ENCODE measurements around the gene AMN. TPM values are rescaled to one million over a fixed set of nuclear protein-coding genes. Genes with fewer than 3 reads are reported as not detected.

AMN gene
- total RNA-seq, 2 donors from 2014 or later, result 1.9 to 3.2 TPM

- 80 to 86% methylated on average over 1 of the region's 1 CpG for WGBS, 2 experiments (ENCODE audit: insufficient coverage in 1 of 2, insufficient read length in 1 of 2)
- Mint-ChIP-seq H3K36me3 (ENCODE audit: low read depth) (no peaks in the 10 kb centered on the region), H3K27me3 (ENCODE audit: insufficient read depth) (peaks cover 13% of the 10 kb centered on the region), H3K9me3 (no peaks in the 10 kb centered on the region), H3K4me3 (no peak overlapping the region), H3K27ac (no peak overlapping the region), H3K4me1 (peaks cover 2% of the 10 kb centered on the region)
- no peak for DNase-seq
- Histone ChIP-seq H3K27me3 (ENCODE audit: control insufficient read depth, insufficient read depth, low read length, poor library complexity, severe bottlenecking) (peaks cover 53% of the 10 kb centered on the region), H3K27ac (ENCODE audit: low read depth, low read length) (no peak overlapping the region), H3K4me3 (ENCODE audit: low read length) (no peak overlapping the region), H3K9ac (ENCODE audit: extremely low read depth, low read length, poor library complexity, severe bottlenecking) (no peak overlapping the region), H3K36me3 (ENCODE audit: control insufficient read depth, insufficient read depth, low read length) (no peaks in the 10 kb centered on the region), H3K9me3 (ENCODE audit: control insufficient read depth, low read length) (no peaks in the 10 kb centered on the region), H3K4me1 (ENCODE audit: control insufficient read depth, insufficient read depth, low read length) (peaks cover 5% of the 10 kb centered on the region)
- no peak for TF ChIP-seq CTCF (conservative IDR thresholded peaks at IDR 0.05)
Measured at GRCh38 chr14:102920998-102921304, 1.5 kb upstream of the AMN start.

- Mint-ChIP-seq H3K4me1 (peaks cover 6% of the 10 kb centered on the region), H3K36me3 (ENCODE audit: low read depth) (no peaks in the 10 kb centered on the region), H3K27me3 (ENCODE audit: insufficient read depth) (peaks cover 25% of the 10 kb centered on the region), H3K27ac (no peak overlapping the region), H3K9me3 (no peaks in the 10 kb centered on the region), H3K4me3 (no peak overlapping the region)
- peak overlapping the region; percentile 69 for H3K4me3 ChIP-seq (ENCODE audit: low read length)
- H3K27ac ChIP-seq (ENCODE audit: low read depth, low read length), result no peak overlapping the region
- no peak for DNase-seq
- no peaks in the 10 kb centered on the region for H3K36me3 ChIP-seq (ENCODE audit: control insufficient read depth, insufficient read depth, low read length)
- H3K27me3 ChIP-seq (ENCODE audit: control insufficient read depth, insufficient read depth, low read length, poor library complexity, severe bottlenecking), result peaks cover 77% of the 10 kb centered on the region
- peaks cover 8% of the 10 kb centered on the region for H3K4me1 ChIP-seq (ENCODE audit: control insufficient read depth, insufficient read depth, low read length)
- no peaks in the 10 kb centered on the region for H3K9me3 ChIP-seq (ENCODE audit: control insufficient read depth, low read length)
- TF ChIP-seq CTCF (conservative IDR thresholded peaks at IDR 0.05), result no peak
- H3K9ac ChIP-seq (ENCODE audit: extremely low read depth, low read length, poor library complexity, severe bottlenecking), result no peak overlapping the region
- 16 to 17% methylated on average over 44 to 53 of the region's 53 CpGs for WGBS, 2 experiments (ENCODE audit: insufficient coverage in 1 of 2, insufficient read length in 1 of 2)
Measured at GRCh38 chr14:102923201-102923924, 900 bp downstream of the AMN start.

- H3K27me3 ChIP-seq (ENCODE audit: control insufficient read depth, insufficient read depth, low read length, poor library complexity, severe bottlenecking), result peaks cover 82% of the 10 kb centered on the region
- peaks cover 6% of the 10 kb centered on the region for H3K4me1 Mint-ChIP-seq
- H3K27me3 Mint-ChIP-seq (ENCODE audit: insufficient read depth), result peaks cover 31% of the 10 kb centered on the region
- no peak overlapping the region for H3K9ac ChIP-seq (ENCODE audit: extremely low read depth, low read length, poor library complexity, severe bottlenecking)
- H3K4me3 ChIP-seq (ENCODE audit: low read length), result peak overlapping the region; percentile 69
- no peak overlapping the region for H3K27ac Mint-ChIP-seq
- H3K36me3 ChIP-seq (ENCODE audit: control insufficient read depth, insufficient read depth, low read length), result no peaks in the 10 kb centered on the region
- H3K9me3 Mint-ChIP-seq, result no peaks in the 10 kb centered on the region
- H3K4me3 Mint-ChIP-seq, result no peak overlapping the region
- H3K4me1 ChIP-seq (ENCODE audit: control insufficient read depth, insufficient read depth, low read length), result peaks cover 8% of the 10 kb centered on the region
- TF ChIP-seq CTCF (conservative IDR thresholded peaks at IDR 0.05), result no peak
- no peak for DNase-seq
- no peaks in the 10 kb centered on the region for H3K36me3 Mint-ChIP-seq (ENCODE audit: low read depth)
- no peak overlapping the region for H3K27ac ChIP-seq (ENCODE audit: low read depth, low read length)
- 69 to 71% methylated on average over 6 to 11 of the region's 11 CpGs for WGBS, 2 experiments (ENCODE audit: insufficient coverage in 1 of 2, insufficient read length in 1 of 2)
- no peaks in the 10 kb centered on the region for H3K9me3 ChIP-seq (ENCODE audit: control insufficient read depth, low read length)
Measured at GRCh38 chr14:102923925-102924486, 1.5 kb downstream of the AMN start.
